ENCODE data around the gene FAM237B. TPM values are rescaled to one million over a fixed set of nuclear protein-coding genes. Genes with fewer than 3 reads are reported as not detected.
A peak's percentile ranks its signal among the peaks of the same experiment; 100 is the strongest.

The FAM237B gene
- total and polyA plus RNA-seq, 2 of the 13 experiments (the other 11 are each of a cell fraction or from before 2014, with no cell fraction given): not detected

GRCh38 chr7:90345595-90346335, 24.7 kb upstream of the FAM237B start (continued):
- TF ChIP-seq ZNF501 (CRISPR knock-in tag; IDR thresholded peaks at IDR 0.05): no peak
- TF ChIP-seq KLF16 (CRISPR knock-in tag; IDR thresholded peaks at IDR 0.05): peak in 1 of 2 experiments; percentile 2; a peak in 1 of 4 replicates
- TF ChIP-seq GTF3A (CRISPR knock-in tag; conservative IDR thresholded peaks at IDR 0.05): no peak
- peak; percentile 46; the same call in 1 of the 2 replicates for TF ChIP-seq SP140L (CRISPR knock-in tag; IDR thresholded peaks at IDR 0.05; ENCODE audit: borderline replicate concordance)
- TF ChIP-seq STAG1 (CRISPR knock-in tag; IDR thresholded peaks at IDR 0.05): no peak
- no peak for TF ChIP-seq FOXK2 (IDR thresholded peaks at IDR 0.05)
- TF ChIP-seq POGZ (CRISPR knock-in tag; IDR thresholded peaks at IDR 0.05): no peak
- no peak for TF ChIP-seq ELF3 (CRISPR knock-in tag; IDR thresholded peaks at IDR 0.05)
- no peak for TF ChIP-seq FOXC1 (CRISPR knock-in tag; IDR thresholded peaks at IDR 0.05; ENCODE audit: borderline replicate concordance)
- no peak for TF ChIP-seq ZNF180 (CRISPR knock-in tag; IDR thresholded peaks at IDR 0.05; ENCODE audit: borderline replicate concordance, low read depth)
- no peak for TF ChIP-seq MTF2 (CRISPR knock-in tag; IDR thresholded peaks at IDR 0.05; ENCODE audit: borderline replicate concordance)
- TF ChIP-seq ARID5B (CRISPR knock-in tag; IDR thresholded peaks at IDR 0.05): no peak
- no peak for TF ChIP-seq ZNF549 (CRISPR knock-in tag; IDR thresholded peaks at IDR 0.05)
- TF ChIP-seq ZNF354B (CRISPR knock-in tag; IDR thresholded peaks at IDR 0.05): 0 out of 2 replicates have a peak, but pooled peaks have one; percentile 7
- TF ChIP-seq ZNF430 (CRISPR knock-in tag; IDR thresholded peaks at IDR 0.05): no peak
- TF ChIP-seq STAT6 (CRISPR knock-in tag; IDR thresholded peaks at IDR 0.05; ENCODE audit: borderline replicate concordance): no peak
- no peak for TF ChIP-seq ZNF33B (CRISPR knock-in tag; IDR thresholded peaks at IDR 0.05)
- TF ChIP-seq ZBTB7A (CRISPR knock-in tag; IDR thresholded peaks at IDR 0.05): no peak
- no peak for TF ChIP-seq ZEB1 (IDR thresholded peaks at IDR 0.05; ENCODE audit: insufficient replicate concordance, low read depth)
- no peak for TF ChIP-seq SAFB2 (CRISPR knock-in tag; IDR thresholded peaks at IDR 0.05; ENCODE audit: borderline replicate concordance, low read depth)
- TF ChIP-seq SATB2 (CRISPR knock-in tag; IDR thresholded peaks at IDR 0.05): no peak
- 0 out of 2 replicates have a peak, but pooled peaks have one; percentile 21 for TF ChIP-seq ERF (CRISPR knock-in tag; IDR thresholded peaks at IDR 0.05)
- TF ChIP-seq HIVEP1 (CRISPR knock-in tag; IDR thresholded peaks at IDR 0.05): no peak
- no peak for TF ChIP-seq ZNF510 (CRISPR knock-in tag; IDR thresholded peaks at IDR 0.05; ENCODE audit: low read depth)
- peak; percentile 11 for TF ChIP-seq TEAD3 (CRISPR knock-in tag; optimal IDR thresholded peaks at IDR 0.05; ENCODE audit: borderline replicate concordance)
- TF ChIP-seq RXRB (CRISPR knock-in tag; IDR thresholded peaks at IDR 0.05; ENCODE audit: borderline replicate concordance): no peak
